Measurements from ENCODE around the gene CCDC34.
"Not testable (repeated sequence)": the region's sequence is repeated elsewhere in the genome, so short reads cannot be mapped to it uniquely, and the experiment has no call there.

Gene CCDC34

GRCh38 chr11:27361649-27362431 is 1.2 kb downstream of the CCDC34 start:
- DNase-seq = no peak

- no peak for DNase-seq
Measured at GRCh38 chr11:27358296-27358695, 4.7 kb downstream of the CCDC34 start.

- DNase-seq = no peak
Measured at GRCh38 chr11:27357250-27357649, 5.8 kb downstream of the CCDC34 start.

GRCh38 chr11:27356624-27357222 is 6.3 kb downstream of the CCDC34 start:
- no peak for DNase-seq

GRCh38 chr11:27355575-27356104 is 7.4 kb downstream of the CCDC34 start:
- DNase-seq = no peak

GRCh38 chr11:27354359-27354965 is 8.6 kb downstream of the CCDC34 start:
- no peak for DNase-seq

GRCh38 chr11:27353593-27354358 is 9.2 kb downstream of the CCDC34 start:
- no peak for DNase-seq

- DNase-seq = no peak
Measured at GRCh38 chr11:27352781-27353180, 10.2 kb downstream of the CCDC34 start.

GRCh38 chr11:27350511-27350910 is 12.5 kb downstream of the CCDC34 start:
- no peak for DNase-seq

- DNase-seq = no peak
Measured at GRCh38 chr11:27349919-27350318, 13.1 kb downstream of the CCDC34 start.

GRCh38 chr11:27348340-27348873 is 14.6 kb downstream of the CCDC34 start:
- DNase-seq = no peak

GRCh38 chr11:27347359-27348339 is 15.4 kb downstream of the CCDC34 start:
- DNase-seq = no peak

- DNase-seq = no peak
Measured at GRCh38 chr11:27339941-27340340, 23.1 kb downstream of the CCDC34 start.

GRCh38 chr11:27334764-27335163 is 28.3 kb downstream of the CCDC34 start:
- DNase-seq = not testable (repeated sequence)

GRCh38 chr11:27331981-27332380 is 31.0 kb downstream of the CCDC34 start:
- no peak for DNase-seq

GRCh38 chr11:27330633-27331270 is 32.3 kb downstream of the CCDC34 start:
- no peak for DNase-seq

- DNase-seq = no peak
Measured at GRCh38 chr11:27329867-27330632, 33.0 kb downstream of the CCDC34 start.

GRCh38 chr11:27328614-27329013 is 34.4 kb downstream of the CCDC34 start:
- DNase-seq = no peak

- not testable (repeated sequence) for DNase-seq
Measured at GRCh38 chr11:27327064-27327463, 36.0 kb downstream of the CCDC34 start.

GRCh38 chr11:27322196-27322595 is 40.8 kb downstream of the CCDC34 start:
- not testable (repeated sequence) for DNase-seq
